ENCODE data around the gene AMIGO2.
"Not testable (repeated sequence)": the region's sequence is repeated elsewhere in the genome, so short reads cannot be mapped to it uniquely, and the experiment has no call there.

AMIGO2 gene

GRCh38 chr12:47071241-47071852 lies 8.4 kb downstream of the AMIGO2 start:
- no peak for DNase-seq

DNA sequence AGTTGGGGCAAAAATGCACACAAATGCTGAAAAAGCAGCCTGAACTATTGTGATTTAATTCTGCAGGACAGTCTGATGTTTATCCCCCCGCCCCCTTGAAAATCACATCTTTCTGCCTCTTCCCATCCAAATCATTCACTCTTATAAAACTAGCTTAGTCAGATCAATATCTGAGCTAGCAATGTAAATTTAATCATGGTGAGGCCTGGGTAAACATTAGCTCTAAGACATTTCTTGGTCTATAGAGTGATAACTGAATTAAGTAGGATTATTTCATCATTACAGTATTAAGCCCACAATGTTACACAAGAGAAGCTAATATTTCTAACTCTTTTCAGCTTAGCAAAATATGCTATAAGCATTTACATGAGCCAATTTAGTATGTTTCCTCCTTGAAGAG lies 9.4 kb downstream of the AMIGO2 start:
- DNase-seq = no peak

DNA sequence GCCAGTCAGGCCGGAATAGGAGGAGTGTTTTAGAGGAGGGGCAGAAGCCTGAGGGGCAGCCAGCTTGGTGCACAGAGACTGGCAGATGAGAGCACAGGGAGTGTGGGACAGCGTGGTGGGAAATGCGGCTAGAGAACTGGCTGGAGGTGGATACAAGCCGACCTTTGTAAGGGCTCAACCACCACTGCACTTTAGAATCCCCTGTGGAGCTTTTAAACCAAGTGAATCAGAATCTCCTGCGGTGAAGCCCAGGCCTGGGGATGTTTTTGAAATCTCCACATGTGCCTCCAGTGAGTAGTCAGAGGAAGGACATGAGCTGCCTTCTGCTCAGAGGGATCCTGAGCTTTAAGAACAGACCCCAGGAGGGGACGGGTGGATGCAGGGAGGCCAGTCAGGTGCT lies 11.2 kb downstream of the AMIGO2 start:
- DNase-seq = peak in 1 of 3 experiments; percentile 49

- DNase-seq = peak in 2 of 3 experiments; percentile 59 to 90
Measured at GRCh38 chr12:47067771-47068431, 11.9 kb downstream of the AMIGO2 start.

DNA sequence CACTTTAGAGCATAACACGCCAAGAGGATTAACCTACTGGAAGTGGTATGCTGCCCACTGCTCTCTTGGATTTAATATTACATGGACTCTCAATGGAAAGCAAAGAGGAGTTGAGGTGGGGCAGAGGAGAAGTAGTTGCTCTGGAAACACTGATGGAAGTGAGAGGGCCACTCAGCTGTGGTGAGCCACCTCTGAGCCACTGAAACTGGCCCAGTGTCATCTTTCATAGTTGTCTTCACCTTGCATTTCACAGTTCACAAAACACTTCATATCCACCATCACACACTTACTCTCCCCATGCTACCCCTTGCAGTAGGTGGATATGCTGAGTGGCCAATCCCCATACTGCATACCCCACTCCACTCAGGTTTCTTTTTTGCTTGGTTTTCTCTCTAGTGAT lies 12.6 kb downstream of the AMIGO2 start:
- DNase-seq = no peak

DNA sequence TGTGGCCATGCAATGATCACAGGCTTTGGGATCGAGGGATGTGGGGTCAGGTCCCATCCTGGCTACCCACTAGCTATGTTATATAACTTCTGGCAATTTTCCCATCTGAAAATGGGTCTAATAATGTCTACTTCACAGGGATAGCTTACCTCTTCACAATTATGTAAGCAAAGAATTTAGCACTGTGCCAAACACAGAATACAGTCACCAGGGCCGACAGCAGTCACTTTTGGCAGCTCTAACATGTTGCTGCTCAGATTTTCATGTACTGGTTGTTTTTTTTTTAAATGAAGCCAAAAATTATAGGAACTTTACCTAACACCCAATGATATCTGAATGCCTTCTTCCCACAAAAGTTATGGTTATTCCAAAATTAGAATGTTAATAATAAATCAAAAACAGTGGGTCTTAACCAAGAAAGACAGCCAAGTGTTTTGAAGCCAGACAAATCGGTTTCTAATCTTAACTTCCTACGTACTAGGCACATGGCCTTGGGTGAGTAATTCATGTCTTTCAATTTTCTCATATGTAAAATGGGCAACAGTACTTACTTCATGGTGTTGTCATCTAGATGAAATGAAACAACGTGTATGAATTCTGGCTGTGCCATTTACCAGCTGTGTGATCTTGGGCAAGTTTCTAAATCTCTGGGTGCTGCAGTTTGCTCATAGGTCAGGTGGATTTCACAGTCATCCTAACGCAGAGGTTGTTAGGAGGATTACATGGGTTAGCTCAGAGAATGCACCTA lies 13.3 kb downstream of the AMIGO2 start:
- no peak for DNase-seq

GRCh38 chr12:47065546-47065945 lies 14.2 kb downstream of the AMIGO2 start:
- no peak for DNase-seq

DNA sequence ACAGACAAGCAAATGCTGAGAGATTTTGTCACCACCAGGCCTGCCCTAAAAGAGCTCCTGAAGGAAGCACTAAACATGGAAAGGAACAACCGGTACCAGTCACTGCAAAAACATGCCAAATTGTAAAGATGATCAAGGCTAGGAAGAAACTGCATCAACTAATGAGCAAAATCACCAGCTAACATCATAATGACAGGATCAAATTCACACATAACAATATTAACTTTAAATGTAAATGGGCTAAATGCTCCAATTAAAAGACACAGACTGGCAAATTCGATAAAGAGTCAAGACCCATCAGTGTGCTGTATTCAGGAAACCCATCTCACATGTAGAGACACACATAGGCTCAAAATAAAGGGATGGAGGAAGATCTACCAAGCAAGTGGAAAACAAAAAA lies 21.1 kb downstream of the AMIGO2 start:
- DNase-seq = not testable (repeated sequence)

DNA sequence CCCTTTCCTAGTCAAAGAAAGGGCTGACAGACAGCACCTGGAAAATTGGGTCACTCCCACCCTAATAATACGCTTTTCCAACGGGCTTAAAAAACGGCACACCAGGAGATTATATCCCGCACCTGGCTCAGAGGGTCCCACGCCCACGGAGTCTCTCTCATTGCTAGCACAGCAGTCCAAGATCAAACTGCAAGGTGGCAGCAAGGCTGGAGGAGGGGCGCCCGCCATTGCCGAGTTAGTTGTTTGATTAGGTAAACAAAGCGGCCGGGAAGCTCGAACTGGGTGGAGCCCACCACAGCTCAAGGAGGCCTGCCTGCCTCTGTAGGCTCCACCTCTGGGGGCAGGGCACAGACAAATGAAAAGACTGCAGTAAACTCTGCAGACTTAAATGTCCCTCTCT lies 22.8 kb downstream of the AMIGO2 start:
- DNase-seq = not testable (repeated sequence)

GRCh38 chr12:47055856-47056255 lies 23.9 kb downstream of the AMIGO2 start:
- not testable (repeated sequence) for DNase-seq

DNA sequence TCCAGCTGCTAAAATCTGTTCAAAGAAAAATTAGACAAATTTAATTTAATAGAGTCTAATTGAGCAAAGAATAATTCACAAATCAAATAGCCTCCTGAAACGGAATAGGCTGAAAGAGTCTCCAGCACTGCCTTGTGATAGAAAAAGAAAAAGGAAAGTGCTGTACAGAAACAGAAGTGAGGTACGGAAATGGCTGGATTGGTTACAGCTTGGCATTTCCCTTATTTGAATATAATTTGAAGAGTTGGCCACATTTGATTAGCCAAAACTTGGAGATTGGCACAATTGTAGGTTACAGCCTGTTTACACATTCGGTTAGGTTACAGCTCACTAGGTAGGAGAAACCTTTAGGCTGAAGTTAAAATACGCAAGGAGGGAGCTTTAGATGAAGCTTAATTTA lies 25.1 kb downstream of the AMIGO2 start:
- DNase-seq = no peak

GRCh38 chr12:47053961-47054360 lies 25.8 kb downstream of the AMIGO2 start:
- DNase-seq = no peak

GRCh38 chr12:47052274-47052673 lies 27.5 kb downstream of the AMIGO2 start:
- DNase-seq = no peak

DNA sequence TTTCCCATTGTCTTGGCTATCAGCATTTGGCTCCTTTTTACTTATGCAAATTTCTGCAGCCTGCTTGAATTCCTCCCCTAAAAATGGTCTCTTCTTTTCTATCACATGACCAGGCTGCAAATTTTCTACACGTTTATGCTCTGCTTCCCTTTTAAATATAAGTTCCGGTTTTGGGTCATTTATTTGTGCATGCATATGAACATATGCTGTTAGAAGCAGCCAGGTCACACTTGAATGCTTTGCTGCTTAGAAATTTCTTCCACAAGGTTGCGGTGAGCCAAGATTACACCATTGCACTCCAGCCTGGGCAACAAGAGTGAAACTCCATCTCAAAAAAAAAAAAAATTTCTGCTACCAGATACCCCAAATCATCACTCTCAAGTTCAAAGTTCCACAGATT lies 28.5 kb downstream of the AMIGO2 start:
- DNase-seq = not testable (repeated sequence)

DNA sequence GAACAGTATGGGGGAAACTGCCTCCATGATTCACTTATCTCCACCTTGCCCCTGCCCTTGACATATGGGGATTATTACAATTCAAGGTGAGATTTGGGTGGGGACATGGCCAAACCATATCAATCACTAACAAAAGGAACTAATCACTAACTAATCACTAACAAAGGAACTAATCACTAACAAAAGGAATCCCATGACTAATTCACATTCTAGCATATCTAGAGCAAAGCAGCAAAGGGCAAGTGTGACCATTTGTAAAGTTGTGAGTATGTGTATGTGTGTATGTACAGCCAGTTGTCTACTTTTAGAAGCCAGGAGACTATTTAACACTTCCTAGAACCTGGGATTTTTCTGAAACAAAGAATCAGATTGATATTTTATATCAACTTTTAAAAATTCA lies 31.2 kb downstream of the AMIGO2 start:
- DNase-seq = no peak

DNA sequence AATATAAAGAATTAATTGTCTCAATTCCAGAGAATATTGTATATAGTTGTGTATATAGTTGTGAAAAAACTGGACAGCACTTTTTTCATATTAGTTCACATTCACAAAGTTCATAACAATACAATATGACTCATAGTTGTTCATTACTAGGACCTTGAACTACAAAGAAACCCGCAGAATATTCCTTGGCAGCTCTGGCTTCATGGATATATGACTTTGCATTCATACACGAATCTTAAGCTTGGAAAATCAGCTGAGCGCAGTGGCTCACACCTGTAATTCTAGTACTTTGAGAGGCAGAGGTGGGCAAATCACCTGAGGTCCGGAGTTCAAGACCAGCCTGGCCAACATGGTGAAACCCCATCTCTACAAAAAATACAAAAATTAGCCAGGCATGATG lies 38.4 kb downstream of the AMIGO2 start:
- DNase-seq = no peak

- no peak for DNase-seq
Measured at GRCh38 chr12:47039756-47040155, 40.0 kb downstream of the AMIGO2 start.

GRCh38 chr12:47039079-47039478 lies 40.7 kb downstream of the AMIGO2 start:
- DNase-seq = no peak

DNA sequence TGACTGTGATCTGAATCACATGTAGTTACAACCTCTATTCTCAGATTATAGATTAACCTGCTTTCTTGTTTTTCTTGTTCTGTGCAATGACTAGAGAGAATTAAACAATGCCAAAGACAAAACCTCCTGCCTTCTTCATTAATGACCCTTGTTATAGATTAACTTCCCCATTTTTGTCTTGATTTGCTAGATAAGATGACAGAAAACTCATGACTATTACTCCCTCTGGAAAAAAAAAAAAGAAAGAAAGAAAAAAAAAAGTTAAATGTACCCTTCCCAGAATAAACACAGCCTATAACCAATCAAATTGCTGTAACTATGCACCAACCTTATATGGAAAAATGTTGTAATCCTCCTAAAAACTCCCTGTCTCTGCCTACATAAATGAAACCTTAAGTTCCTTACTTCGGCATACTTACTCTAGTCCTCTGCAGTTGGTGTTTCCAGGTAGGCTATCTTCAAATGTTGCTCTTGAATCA lies 41.5 kb downstream of the AMIGO2 start:
- no peak for DNase-seq

DNA sequence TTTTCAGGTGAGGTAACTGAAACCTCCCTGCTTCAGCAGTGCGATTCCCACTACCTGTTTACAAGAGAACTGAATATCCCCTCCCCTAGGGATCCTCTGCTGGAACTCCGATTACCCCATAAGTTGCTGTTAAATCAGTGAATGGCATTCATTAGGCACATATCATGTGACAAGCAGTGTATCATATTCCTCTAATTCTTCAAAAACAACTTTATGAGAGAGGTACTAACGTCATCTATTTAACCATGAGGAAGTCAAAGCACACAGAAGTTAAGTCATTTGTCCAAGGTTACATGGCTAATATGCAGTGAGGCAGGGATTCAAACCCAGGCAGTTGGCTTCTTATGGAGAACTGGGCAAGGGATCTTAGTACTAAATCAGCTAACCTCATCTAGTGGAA lies 44.3 kb downstream of the AMIGO2 start:
- DNase-seq = no peak

GRCh38 chr12:47034661-47035060 lies 45.1 kb downstream of the AMIGO2 start:
- DNase-seq = no peak

DNA sequence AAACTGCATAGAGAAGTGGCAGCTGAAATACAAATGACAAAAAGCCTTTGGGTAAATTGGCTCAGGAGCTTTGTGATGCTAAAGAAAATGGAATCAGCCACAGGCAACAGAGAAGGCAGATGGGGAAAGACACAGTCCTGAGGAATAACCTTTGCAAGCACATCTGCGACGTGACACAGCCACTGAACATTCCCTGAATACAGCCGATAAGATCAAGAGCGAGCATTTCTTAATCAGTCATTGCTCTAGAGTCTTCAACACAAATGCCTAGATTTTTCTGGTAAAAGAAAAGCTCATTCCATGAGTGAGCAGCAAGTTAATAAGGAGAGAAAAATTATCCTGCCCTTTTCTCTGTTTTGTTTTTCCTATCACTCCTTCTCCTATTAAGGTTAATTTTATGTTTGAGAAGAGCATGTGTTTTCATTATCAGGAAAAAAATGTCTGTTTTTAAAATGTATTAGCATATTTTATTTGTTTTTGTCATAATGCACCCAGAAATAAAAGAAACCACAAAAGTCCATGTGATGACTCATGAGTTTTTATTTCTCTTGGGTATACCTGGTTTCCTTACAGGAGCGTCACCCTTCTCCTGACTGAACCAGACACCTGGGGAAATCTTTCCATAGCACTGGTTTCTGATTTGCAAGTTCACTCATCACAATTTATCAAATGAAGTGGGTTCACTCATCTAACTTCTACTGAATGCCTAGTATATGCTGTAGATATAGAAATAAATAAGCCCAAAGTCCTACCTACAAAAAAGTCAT lies 45.8 kb downstream of the AMIGO2 start:
- no peak for DNase-seq

DNA sequence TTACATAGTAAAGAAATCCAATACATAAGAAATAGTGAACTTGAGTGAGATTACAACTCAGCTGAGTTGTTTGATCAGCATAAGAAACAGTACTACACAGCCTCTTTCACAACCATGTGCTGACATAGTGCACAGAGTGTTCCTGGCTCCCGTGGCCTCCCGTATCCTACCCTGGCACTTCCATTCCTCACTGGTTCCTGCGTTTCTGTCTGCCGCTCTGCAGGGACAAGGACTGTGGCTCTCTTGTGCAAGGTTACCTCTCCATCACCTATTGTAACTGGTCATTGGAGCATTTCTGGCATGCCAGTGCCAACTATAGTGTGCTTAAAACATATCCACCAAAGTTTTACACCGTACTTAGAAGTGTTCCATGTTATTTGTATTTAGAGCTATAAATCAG lies 46.7 kb downstream of the AMIGO2 start:
- no peak for DNase-seq

Measured in NCI-H1417 (cell line).